ES-I3 (cell line): Measurements from ENCODE around the gene PTPRN.

ENCODE experiments used
- H3K36me3 ChIP-seq: 2 replicates; pipeline ENCODE4 v1.6.1; 2013; ENCODE audit warnings: mild to moderate bottlenecking, low read length, control low read depth, moderate library complexity; ENCODE audit not compliant: insufficient read depth
- H3K4me1 ChIP-seq: 2 replicates; pipeline ENCODE4 v1.6.1; 2013; ENCODE audit warnings: mild to moderate bottlenecking, control low read depth, low read length; ENCODE audit not compliant: insufficient read depth
- H3K9ac ChIP-seq: 2 replicates; pipeline ENCODE4 v1.6.1; 2013; ENCODE audit warnings: low read depth, mild to moderate bottlenecking, low read length, moderate library complexity
- H3K9me3 ChIP-seq: 2 replicates; pipeline ENCODE4 v1.6.1; 2013; ENCODE audit warnings: mild to moderate bottlenecking, low read length, moderate library complexity; ENCODE audit not compliant: control insufficient read depth, insufficient read depth

PTPRN gene

GRCh38 chr2:219244789-219245147 is 64.4 kb downstream of the PTPRN start:
- Histone ChIP-seq H3K9me3 (no peaks in the 10 kb centered on the region), H3K9ac (peak overlapping the region; percentile 79; the same call in 1 of the 2 replicates), H3K36me3 (0 out of 2 replicates have a peak, but pooled peaks cover 6% of the 10 kb centered on the region), H3K4me1 (peaks cover 20% of the 10 kb centered on the region)

DNA sequence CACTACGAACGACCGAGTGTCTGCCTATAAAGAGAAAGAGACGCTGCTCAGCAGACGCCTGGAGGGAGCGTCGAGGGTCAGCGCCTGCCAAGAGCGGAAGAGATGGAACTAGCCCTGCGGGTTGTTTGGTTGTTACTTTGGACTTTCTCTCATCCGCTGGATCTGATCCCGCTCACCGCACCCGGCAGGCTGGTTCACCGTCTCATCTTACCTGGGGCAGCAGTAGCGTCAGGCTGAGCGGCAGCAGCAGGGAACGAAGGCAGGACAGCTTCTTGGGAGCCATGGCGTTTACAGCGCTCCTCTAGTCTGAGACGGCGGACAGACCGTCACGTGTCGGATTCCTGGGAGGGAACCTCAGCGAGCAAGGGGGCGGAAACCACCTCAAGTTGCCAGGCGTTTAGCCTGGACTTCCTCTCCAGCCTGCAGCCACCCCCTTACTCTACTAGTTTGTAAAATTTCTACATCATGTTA is 65.9 kb downstream of the PTPRN start:
- peak overlapping the region; percentile 12; the same call in 1 of the 2 replicates for H3K9ac ChIP-seq
- H3K4me1 ChIP-seq = peaks cover 10% of the 10 kb centered on the region
- no peaks in the 10 kb centered on the region for H3K9me3 ChIP-seq
- peaks cover 6% of the 10 kb centered on the region; the same call in 1 of the 2 replicates for H3K36me3 ChIP-seq
